Right renal cortex interstitium (tissue), 3 donors: ENCODE data around the gene ESR2. TPM values are rescaled to one million over a fixed set of nuclear protein-coding genes. Genes with fewer than 3 reads are reported as not detected.
"Not testable (repeated sequence)": the region's sequence is repeated elsewhere in the genome, so short reads cannot be mapped to it uniquely, and the experiment has no call there.

Source experiments
- DNase-seq, 3 donors: peaks; one replicate each; pipeline ENCODE4 v3.0.0-alpha.2; 2013; ENCODE audit warnings: low read depth in 3 of 3, low spot score in 2 of 3
- polyA plus RNA-seq, 3 donors: library from polyadenylated mRNA; unstranded; fragments of 120-200 nt; gene quantifications; one replicate each; pipeline ENCODE4 v1.2.1, GENCODE V29; 2013; ENCODE audit not compliant: insufficient read length in 3 of 3

Gene ESR2
- polyA plus RNA-seq, 3 donors = 0.74 to 0.96 (median 0.82) TPM

DNA sequence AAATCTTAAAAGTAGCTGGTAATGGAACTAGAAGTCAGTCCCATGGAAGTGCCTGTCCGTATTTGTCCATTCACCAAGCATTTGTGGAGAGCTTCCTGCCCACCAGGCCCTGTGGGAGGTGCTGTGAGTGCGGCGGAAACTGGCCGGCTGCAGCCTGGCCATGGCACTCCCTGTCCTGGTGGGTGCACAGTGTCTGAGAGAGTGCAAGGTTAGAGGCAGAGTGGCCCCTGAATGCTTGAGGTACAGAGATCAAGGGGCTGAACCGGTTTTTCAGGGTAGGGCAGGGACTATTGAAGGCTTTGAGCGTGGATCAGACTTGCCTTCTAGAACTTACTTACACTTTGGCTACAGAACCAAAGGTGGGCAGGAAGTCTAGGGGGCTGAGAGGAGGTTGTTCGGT is 92.9 kb downstream of the ESR2 start:
- no peak for DNase-seq

DNA sequence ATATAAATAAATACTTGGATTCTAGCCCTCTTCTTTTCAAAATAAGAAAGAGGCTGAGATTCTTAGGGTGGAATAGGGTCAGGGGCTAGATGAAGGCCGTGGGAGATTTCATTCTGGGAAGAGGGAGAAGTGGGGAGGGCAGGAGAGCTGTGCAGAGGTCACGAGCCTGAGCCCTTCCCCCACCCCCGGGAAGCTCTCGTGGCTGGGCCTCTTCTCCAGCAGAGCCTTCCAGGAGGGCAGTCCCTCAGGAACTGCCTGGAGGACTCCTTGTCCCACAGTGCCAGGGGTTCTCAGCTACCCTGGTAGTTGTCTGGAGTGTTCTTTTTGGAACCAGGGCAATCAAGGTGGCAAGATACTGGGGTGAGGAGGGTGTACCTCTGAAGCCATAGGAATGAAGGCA is 94.0 kb downstream of the ESR2 start:
- DNase-seq = no peak

DNA sequence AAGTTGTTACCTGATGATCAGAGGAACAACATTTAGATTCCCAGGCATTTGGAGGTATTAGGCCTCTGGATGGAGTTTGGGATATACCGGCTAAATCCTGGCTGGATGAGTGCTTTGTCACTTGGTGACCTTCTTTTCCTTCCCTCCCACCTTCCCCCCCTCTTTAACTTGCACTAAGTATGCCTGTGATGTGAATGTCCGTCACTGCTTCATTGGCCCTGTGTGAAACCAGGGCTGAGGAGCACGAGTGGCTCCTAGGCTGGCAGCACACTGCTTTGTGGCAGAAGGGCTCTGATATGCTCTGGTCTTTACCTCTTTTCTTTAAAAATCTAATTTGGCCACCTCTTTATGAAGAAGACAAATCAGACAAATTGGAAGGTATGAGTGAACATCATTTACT is 95.7 kb downstream of the ESR2 start:
- no peak for DNase-seq

DNA sequence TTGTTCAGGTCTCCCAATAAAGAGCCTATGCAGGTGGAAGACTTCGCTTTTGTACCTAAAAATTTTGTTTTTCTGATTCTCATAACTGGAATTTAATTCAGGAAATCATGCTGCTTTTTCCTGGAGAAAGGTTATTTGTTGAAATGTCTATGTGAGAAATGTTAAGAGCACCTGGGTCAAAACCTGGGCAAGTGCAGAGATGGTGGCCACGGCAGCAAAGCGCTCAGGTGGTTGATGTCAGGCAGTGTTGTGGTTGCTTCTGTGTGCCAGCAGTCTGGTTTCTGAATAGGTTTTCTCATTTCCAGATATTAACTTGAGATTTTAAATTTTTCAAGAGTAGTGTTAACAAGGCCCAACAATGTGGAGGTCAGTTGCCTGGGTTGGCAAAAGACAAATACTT is 96.2 kb downstream of the ESR2 start:
- no peak for DNase-seq

DNA sequence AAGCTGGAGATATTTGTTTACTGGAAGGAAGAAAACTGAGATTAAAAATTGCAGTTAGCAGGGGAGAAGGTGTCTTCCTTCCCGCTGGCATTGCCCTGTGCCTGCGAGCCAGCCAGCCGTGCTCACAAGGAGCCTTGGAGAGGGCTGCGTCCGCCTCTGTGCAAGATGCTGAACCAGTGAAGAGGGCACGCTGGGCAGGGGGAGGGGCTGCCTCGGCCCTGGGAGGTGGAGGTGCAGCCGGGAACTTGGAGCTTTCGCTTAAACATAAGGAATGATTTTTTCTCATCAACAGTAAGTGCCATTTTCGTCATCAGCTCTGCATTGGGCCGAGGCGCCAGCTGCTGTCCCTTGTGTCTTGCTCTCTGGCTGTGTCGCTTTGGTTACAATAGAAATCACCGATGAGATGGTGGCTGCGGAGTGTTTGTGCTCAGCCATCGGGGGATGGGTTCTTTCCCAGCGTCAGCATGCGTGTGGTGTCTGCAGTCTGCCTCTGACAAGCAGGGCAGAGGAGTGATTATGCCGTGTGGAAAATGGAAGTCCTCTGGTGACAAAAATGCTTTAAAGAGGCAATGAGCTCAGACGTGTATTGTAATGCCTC is 97.3 kb downstream of the ESR2 start:
- peak in 2 of 3 donors; percentile 36 to 40 for DNase-seq

DNA sequence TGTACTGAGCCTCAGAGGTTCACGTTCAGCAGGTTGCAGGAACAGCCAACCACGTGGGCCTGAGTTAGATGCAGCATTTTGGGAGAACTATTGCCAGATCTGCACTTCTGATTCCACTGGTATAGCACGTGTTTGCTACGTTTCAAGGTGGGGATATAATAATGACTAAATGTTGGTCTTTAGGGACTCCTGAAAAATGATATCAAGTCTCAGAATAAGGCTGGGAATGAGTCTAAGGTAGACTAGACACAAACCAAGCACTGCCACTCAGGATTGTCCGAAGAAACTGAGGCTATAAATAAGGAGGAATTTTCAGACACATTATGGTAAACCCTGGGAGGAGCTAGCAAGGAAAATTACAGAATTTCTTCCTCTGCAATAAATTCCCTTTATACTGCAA is 98.1 kb downstream of the ESR2 start:
- no peak for DNase-seq

DNA sequence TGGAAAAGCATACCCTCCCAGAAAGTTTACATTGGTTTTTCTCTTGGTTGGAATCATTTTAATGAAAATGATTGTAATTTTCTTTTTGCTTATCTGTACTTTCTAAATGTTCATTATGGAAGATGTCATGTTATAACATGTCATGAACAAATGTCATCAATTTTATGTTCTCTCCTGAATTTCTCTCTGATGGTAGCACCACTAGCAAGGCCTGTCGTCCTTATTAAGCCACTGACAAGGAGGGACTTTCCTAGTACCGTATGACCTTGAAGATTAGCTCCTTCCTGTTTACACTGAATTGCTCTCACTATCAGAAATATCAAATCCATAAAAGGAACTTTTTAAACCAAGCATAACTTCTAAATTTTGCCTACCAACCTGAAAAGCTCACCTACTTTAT is 99.0 kb downstream of the ESR2 start:
- DNase-seq = no peak

DNA sequence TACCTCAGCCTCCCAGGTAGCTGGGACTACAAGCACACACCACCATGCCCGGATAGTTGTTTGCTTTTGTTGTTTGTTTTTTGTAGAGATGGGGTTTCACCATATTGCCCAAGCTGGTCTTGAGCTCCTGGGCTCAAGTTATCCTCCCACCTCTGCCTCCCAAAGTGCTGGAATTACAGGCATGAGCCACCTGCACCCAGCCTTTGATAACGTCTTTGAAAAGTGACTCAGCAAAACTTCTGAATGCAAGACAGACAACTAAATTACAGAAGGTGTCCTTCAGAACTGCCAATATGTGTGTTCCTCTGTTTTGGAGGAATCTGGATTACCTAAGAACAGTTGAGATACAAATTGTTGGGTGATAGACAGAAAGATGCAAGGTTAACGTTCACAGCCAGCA is 99.8 kb downstream of the ESR2 start:
- DNase-seq = no peak

DNA sequence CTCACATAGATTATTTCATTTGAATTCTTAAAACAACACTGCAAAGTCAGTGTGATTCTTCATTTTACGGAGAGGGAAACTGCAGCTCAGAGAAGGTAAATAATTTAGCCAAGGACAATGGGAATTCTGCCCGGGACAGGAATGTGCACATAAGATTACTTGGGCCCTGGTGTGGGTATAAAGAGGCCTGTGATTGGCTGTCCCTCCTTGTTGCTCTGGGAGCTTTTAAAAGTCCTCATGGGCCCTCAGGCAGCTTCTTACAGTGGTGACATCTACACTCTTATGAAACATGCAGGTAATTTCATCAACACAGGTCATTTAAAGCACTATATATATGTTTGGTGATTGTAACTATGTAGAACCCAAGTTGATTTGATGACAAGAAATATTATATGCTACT is 100.3 kb downstream of the ESR2 start:
- DNase-seq = no peak

DNA sequence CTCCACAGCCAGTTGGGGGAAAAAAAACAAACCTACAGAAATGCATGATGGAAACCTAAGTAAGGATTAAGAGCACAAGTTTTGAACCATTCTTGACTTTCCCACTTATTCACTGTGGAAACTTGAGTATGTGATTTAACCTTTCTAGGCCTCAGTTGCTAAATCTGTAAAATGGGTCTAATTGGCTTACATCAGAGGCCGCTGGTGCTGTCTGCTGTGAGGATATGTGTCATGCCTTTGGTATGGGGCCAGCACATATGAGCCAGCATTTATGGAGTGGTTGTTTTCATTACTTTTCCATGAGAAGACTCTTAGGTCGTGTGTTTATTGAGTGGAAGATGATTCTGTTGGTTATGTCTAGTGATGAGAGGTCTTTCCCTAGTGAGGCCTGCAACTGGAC is 102.4 kb downstream of the ESR2 start:
- no peak for DNase-seq

DNA sequence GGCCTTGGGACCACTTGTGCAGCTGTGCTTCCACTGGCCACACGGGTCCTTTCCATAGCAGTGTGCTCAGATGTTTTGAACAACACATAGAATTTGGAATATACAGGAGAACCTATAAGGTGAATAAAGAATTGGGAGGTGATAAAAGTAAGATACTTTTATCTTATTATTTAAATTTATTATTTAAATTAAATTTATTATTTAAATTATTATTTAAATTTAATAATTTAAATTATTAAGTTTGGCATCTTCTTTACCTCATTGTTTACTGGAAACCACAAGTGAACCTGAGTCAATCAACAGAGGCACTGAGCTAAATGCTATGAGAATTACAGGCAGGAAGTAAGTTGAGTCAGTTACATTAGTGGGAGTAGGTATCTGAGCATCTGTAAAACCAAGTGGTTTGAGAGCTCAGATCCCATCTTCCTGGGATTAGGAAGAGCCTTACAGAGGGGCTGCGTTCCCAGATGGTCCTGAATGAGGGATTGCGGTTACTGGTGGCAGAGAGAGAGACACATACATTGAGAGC is 103.1 kb downstream of the ESR2 start:
- no peak for DNase-seq

DNA sequence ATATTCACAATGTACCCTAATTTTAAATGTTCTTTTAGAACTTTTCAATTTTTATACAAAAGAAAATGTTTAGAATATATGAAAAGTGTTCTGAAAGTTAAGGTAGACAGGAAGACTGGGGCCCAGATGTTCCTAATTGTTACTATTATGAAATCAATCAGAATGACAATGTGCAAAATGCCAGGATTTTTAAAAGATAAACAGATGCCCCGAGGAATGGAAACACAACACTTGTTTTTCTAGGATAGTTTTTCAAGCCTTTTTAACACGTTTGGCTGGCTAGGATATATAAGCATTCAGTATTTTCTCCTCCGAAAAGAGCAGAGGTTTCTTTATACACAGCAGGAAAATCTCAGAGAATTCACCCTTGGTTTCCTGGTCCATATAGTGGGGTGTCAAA is 106.8 kb downstream of the ESR2 start:
- DNase-seq = no peak

DNA sequence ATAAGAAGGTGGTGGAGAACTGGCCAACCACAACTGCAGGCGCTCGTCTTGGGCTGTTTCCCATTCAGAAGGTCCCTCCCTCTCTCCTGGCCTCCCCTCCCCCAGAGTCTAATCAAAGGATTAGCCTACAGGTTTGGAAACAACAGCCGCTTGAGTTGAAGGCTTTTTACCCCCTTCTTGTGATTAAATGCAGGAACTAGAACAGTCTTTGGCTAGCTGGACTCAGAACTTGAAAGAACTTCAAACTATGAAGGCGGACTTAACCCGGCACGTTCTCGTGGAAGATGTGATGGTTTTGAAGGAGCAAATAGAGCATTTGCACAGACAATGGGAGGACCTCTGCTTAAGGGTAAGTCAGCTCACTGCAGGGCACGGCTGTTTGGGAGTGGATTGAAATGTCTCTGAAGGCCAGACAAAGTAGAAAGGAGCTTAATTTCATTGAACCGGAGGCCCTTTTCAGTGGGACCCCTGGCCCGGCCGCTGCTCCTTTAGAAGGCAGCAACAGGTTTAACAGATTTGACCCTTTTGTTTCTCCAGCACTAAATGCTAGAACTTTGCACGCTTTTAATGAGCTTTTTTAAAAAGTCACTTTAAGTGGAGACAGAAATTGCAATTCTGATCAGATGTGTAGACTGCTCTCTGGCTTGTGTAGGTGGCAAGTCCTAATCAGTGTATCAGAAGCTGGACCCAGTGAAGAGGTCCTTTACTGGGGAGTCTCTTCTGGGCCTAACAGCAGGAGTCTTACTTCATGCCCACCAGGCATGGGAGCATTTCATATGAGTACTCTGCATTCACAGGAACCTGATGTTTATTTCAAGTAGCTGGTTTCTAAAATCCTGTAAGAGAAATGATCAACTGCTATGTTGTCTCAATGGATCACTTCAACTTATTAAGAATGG is 107.7 kb downstream of the ESR2 start:
- no peak for DNase-seq

DNA sequence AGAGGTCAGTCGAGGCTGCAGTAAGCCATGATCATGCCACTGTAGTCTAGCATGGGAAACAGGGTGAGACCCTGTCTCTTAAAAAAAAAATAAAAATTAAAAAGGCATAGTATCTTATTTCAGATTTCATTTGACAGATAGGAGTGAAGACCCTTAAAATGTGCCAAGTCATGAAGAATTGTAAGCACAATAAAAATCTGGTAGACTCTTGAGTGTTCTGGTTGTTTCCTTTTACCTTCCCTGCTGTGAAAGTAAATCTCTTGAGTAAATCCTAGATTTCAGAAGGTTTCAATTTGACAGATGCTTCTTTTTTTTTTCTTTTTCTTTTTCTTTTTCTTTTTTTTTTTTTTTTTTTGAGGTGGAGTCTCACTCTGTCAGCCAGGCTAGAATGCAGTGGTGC is 109.0 kb downstream of the ESR2 start:
- DNase-seq = no peak

DNA sequence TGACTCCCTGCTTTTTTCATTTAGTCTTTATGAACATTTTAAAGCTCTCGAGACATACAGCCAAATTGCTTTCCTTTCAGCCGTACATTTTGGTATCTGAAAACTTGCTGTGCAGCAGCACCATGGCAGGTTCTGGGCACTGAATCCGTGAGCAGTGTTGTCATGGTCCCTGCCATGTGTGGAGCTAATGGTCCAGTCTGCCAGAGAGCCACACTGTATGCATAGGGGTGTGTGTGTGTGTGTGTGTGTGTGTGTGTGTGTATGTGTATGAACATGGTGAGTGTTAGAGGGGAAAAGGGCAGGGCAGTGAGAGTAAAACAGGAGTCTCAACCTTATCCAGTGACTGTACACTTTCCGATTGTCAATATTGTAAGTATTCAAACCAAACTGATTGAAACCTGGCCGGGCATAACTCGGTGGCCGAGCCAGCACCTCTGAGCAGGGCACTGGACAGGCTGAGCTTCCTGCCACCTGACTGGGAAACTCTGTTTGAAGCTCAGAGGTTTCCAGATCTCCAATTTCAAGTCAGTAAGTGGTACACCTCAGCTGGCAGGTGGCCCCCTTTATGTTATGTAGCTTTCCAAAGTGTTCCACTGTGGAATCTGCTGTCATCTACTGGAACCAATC is 110.0 kb downstream of the ESR2 start:
- no peak for DNase-seq

DNA sequence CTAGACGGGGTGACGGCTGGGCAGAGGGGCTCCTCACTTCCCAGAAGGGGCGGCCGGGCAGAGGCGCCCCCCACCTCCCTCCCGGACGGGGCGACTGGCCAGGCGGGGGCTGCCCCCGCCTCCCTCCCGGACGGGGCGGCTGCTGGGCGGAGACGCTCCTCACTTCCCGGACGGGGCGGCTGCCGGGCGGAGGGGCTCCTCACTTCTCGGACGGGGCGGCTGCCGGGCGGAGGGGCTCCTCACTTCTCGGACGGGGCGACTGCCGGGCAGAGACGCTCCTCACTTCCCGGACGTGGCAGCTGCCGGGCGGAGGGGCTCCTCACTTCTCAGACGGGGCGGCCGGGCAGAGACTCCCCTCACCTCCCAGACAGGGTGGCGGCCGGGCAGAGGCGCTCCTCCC is 111.3 kb downstream of the ESR2 start:
- not testable (repeated sequence) for DNase-seq

DNA sequence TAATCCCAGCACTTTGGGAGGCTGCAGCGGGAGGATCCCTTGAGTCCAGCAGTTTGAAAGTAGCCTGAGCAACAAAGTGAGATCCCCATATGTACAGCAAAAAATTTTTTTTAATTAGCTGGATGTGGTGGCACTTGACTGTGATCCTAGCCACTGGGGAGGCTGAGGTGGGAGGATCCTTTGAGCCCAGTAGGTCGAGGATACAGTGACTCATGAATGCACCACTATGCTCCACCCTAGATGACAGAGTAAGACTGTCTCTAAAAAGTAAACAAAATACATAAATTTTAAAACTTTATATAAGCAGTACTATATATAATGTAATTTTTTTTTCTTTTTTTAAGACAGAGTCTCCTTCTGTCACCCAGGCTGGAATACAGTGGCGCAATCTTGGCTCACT is 115.4 kb downstream of the ESR2 start:
- DNase-seq = no peak

DNA sequence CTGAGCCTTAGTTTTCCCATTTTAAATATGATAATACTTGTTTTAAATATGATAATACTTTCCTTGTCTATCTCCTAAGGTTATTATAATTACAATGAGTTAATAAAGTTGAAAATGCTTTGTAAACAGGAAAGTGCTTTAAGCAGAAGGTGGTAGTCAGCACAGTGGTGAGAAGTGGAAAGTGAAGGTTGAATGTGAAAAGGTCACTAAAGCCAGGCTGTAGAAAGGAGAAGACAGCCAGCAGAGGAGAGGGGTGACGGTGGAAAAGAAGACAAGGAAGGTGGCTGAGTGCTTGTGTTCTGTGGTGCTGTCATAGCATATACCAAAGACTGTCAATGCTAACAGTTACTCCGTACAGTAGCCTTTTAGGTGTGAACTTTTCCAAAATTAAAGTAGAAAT is 117.8 kb downstream of the ESR2 start:
- DNase-seq = no peak

DNA sequence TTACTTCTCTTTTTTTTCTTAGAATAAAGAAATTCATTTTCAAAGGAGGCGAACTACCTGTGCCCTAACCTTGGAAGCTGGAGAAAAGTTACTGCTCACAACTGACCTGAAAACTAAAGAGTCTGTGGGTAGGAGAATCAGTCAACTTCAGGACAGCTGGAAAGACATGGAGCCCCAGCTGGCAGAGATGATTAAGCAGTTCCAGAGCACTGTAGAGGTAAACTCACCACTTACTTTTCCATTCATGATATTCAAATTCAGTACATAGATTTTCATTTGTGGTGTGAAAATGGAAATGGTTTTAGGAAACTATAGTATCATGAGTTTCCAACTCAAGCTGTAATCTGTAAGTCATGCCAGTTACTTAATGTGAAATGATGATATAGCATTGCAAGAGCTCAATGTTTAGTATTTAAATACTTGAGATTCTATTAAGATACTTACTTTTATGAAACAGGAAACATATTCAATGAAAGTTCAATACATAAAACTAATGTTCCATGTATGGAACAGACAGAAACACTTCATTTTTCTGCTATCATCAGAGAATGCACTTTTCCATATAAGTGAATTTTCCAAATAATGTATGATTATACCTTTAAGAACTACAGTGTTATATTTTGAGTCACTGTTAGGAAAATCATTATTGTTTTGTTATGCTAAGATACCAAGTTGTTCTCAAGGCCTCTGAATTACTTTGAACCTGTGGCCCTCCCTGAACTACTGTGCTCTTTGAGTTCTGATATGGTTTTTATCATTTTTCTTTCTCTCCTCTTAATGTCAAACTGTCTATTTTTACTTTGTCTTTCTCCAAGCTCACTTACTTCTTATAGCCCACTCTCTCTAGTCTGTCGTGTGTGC is 119.0 kb downstream of the ESR2 start:
- no peak for DNase-seq

DNA sequence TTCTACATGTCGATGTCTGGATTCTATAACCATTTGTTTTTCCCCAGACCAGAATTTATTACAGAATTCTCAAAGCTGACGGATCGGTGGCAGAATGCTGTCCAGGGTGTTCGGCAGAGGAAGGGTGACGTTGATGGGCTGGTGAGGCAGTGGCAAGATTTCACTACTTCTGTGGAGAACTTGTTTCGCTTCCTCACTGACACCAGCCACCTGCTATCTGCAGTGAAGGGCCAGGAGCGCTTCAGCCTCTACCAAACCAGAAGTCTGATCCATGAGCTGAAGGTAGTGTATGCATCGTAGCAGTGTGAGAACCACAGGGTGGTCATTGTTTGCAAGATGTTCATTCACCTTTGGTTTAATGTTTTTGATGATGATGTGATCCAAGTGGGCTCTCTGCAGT is 124.0 kb downstream of the ESR2 start:
- DNase-seq = no peak

DNA sequence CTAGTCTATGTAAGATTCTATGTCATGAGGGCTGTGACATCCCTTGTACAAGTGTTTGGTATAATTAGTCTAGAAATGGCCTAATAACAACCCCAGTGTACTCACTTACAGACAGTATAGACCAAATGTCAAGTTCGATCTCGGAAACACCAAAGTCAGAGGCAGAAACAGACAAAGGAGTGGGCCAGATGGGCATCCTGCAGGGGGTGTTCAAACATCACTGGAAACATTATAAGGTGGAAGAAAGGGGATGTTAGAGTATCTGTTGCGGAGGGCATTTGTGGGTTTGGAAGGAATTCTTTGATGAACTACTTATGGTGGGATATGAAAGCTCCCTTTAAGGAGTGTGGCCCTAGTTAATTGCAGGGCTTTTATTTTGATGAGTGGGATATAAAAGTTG is 134.6 kb downstream of the ESR2 start:
- no peak for DNase-seq
